Keratinocyte (primary cell): ENCODE measurements around the gene ADGRG6. TPM values are rescaled to one million over a fixed set of nuclear protein-coding genes. Genes with fewer than 3 reads are reported as not detected.
A peak's percentile ranks its signal among the peaks of the same experiment; 100 is the strongest.

Source experiments
- DNase-seq: peaks from one replicate; pipeline ENCODE4 v3.0.0-alpha.2; 2011; ENCODE audit warnings: low read depth, missing footprints, low spot score
- FAIRE-seq: peaks from 2 replicates; lab custom pipeline; 2011; peaks lifted over from hg19 to GRCh38; lab: Jason Lieb, UNC
- H2AFZ ChIP-seq: 2 replicates; pipeline ENCODE4 v1.6.0; 2012; ENCODE audit warnings: low read length, control low read depth, inconsistent platforms; ENCODE audit not compliant: control insufficient read depth
- H3K27ac ChIP-seq: 2 replicates; pipeline ENCODE4 v1.5.1; 2011; ENCODE audit warnings: low read length; ENCODE audit not compliant: control insufficient read depth, insufficient read depth
- H3K27me3 ChIP-seq: 3 replicates; pipeline ENCODE4 v1.6.0; 2011; ENCODE audit warnings: low read length; ENCODE audit not compliant: control insufficient read depth, insufficient read depth; ENCODE audit errors: extremely low read depth
- H3K36me3 ChIP-seq, 2 experiments: 2 replicates in 1 of 2; 3 replicates in 1 of 2; pipeline ENCODE4 v1.5.1; 2011; ENCODE audit warnings: low read length in 2 of 2, mild to moderate bottlenecking in 1 of 2; ENCODE audit not compliant: control insufficient read depth in 2 of 2, insufficient read depth in 2 of 2; ENCODE audit errors: extremely low read depth in 1 of 2
- H3K4me1 ChIP-seq: 3 replicates; pipeline ENCODE4 v1.5.1; 2011; ENCODE audit warnings: low read length; ENCODE audit not compliant: control insufficient read depth, insufficient read depth; ENCODE audit errors: extremely low read depth
- H3K4me2 ChIP-seq: 3 replicates; pipeline ENCODE4 v1.6.0; 2011; ENCODE audit warnings: low read depth, low read length; ENCODE audit not compliant: control insufficient read depth, insufficient read depth; ENCODE audit errors: extremely low read depth
- H3K4me3 ChIP-seq, 3 experiments: fragments of 200-600 bp in 1 of 3; sonication (generic) in 1 of 3; 2 replicates in 2 of 3; 3 replicates in 1 of 3; pipeline ENCODE4 v1.5.1; 2011 to 2016; ENCODE audit warnings: low read length in 3 of 3, mild to moderate bottlenecking in 3 of 3, control low read depth in 2 of 3, inconsistent platforms in 1 of 3, low read depth in 1 of 3, mixed read lengths in 1 of 3, mixed run types in 1 of 3, moderate library complexity in 1 of 3; ENCODE audit not compliant: control insufficient read depth in 2 of 3, insufficient read depth in 2 of 3; ENCODE audit errors: extremely low read depth in 1 of 3
- H3K79me2 ChIP-seq: 2 replicates; pipeline ENCODE4 v1.6.0; 2012; ENCODE audit warnings: low read length; ENCODE audit not compliant: control insufficient read depth, insufficient read depth
- H3K9ac ChIP-seq: 3 replicates; pipeline ENCODE4 v1.6.0; 2011; ENCODE audit warnings: low read length; ENCODE audit not compliant: control insufficient read depth, insufficient read depth; ENCODE audit errors: extremely low read depth
- H3K9me1 ChIP-seq: 3 replicates; pipeline ENCODE4 v1.6.0; 2011; ENCODE audit warnings: low read length; ENCODE audit not compliant: control insufficient read depth, insufficient read depth; ENCODE audit errors: extremely low read depth
- H3K9me3 ChIP-seq: 2 replicates; pipeline ENCODE4 v1.5.1; 2012; ENCODE audit warnings: low read depth, low read length; ENCODE audit not compliant: control insufficient read depth
- H4K20me1 ChIP-seq: 3 replicates; pipeline ENCODE4 v1.6.0; 2011; ENCODE audit warnings: low read length; ENCODE audit not compliant: control insufficient read depth, insufficient read depth; ENCODE audit errors: extremely low read depth
- EZH2 ChIP-seq: IDR thresholded peaks from one replicate; pipeline ENCODE4 v1.6.1; 2012; ENCODE audit warnings: inconsistent platforms, mild to moderate bottlenecking, low read length, moderate library complexity
- dilution Hi-C: fragments of 300-500 bp; cut with MboI; formaldehyde crosslinking; loops from one replicate; pipeline ENCODE4 v1.7.0; 2020; ENCODE audit warnings: low sequenced_read_pairs; ENCODE audit not compliant: extremely low pct_ligation_motif_present
- polyA plus RNA-seq, 5 experiments: library from polyadenylated mRNA; depleted of rRNA in 3 of 5; stranded (reverse) in 3 of 5; stranded (forward) in 1 of 5; unstranded in 1 of 5; fragments of >200 nt; gene quantifications; 1 replicate in 1 of 5; 2 replicates in 3 of 5; 3 replicates in 1 of 5; pipeline versions ENCODE4 v1.2.1 to v1.2.3, GENCODE V29; 2011 to 2012; ENCODE audit warnings: missing spikeins in 2 of 5, low read depth in 1 of 5, low replicate concordance in 1 of 5
- TF ChIP-seq, protein P1 (sequence below), 3 experiments: IDR thresholded peaks in 1 of 3; conservative IDR thresholded peaks in 1 of 3; optimal IDR thresholded peaks in 1 of 3; 2 replicates in 2 of 3; 3 replicates in 1 of 3; pipeline versions ENCODE3 to v1.5.1; 2011; ENCODE audit warnings: low read length in 3 of 3, mild to moderate bottlenecking in 3 of 3, moderate library complexity in 2 of 3, control low read depth in 1 of 3, inconsistent platforms in 1 of 3; ENCODE audit not compliant: insufficient read depth in 2 of 3; ENCODE audit errors: extremely low read depth in 1 of 3

The ADGRG6 gene
- polyA plus RNA-seq, 1 donor (not counting 4 experiments of a cell fraction or from before 2014, with no cell fraction given), result 20.1 TPM

DNA sequence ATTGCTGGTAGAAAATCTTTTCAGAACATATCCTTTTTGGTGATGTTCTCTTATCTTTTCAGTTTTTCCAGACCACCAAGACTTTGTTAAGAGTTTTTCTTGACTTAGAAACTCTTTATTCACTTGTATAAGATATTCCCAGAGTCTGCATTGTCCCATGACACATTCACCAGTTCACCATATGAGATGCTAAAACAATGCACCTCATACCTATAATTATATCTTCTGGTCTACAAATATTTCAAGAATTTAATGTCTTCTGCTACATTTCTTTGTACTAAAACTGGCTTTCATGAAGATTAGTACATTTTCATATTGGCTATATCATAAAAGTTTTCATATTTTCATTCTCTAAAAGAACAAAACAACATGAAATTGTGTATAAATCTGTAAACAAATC is 111.3 kb downstream of the ADGRG6 start:
- Histone ChIP-seq H3K27ac (peak overlapping the region; percentile 56), H3K36me3 (no peaks in the 10 kb centered on the region), H3K9me1 (no peaks in the 10 kb centered on the region), H3K4me2 (peak overlapping the region; percentile 34), H3K9ac (no peak overlapping the region), H3K79me2 (no peaks in the 10 kb centered on the region), H4K20me1 (no peaks in the 10 kb centered on the region), H3K4me1 (peaks cover 34% of the 10 kb centered on the region), H3K9me3 (no peaks in the 10 kb centered on the region), H3K27me3 (no peaks in the 10 kb centered on the region), H2AFZ (no peak overlapping the region), H3K4me3 (no peak overlapping the region)
- no peak for DNase-seq
- dilution Hi-C loops, result no loop called here
- no peak for TF ChIP-seq EZH2
- TF ChIP-seq, protein P1, sequence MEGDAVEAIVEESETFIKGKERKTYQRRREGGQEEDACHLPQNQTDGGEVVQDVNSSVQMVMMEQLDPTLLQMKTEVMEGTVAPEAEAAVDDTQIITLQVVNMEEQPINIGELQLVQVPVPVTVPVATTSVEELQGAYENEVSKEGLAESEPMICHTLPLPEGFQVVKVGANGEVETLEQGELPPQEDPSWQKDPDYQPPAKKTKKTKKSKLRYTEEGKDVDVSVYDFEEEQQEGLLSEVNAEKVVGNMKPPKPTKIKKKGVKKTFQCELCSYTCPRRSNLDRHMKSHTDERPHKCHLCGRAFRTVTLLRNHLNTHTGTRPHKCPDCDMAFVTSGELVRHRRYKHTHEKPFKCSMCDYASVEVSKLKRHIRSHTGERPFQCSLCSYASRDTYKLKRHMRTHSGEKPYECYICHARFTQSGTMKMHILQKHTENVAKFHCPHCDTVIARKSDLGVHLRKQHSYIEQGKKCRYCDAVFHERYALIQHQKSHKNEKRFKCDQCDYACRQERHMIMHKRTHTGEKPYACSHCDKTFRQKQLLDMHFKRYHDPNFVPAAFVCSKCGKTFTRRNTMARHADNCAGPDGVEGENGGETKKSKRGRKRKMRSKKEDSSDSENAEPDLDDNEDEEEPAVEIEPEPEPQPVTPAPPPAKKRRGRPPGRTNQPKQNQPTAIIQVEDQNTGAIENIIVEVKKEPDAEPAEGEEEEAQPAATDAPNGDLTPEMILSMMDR (optimal IDR thresholded peaks at IDR 0.05 in 1 of 3, IDR thresholded peaks at IDR 0.05 in 1 of 3, conservative IDR thresholded peaks at IDR 0.05 in 1 of 3; ENCODE audit: extremely low read depth in 1 of 3, insufficient read depth in 2 of 3, low read length in 3 of 3), result no peak
- no peak for FAIRE-seq

DNA sequence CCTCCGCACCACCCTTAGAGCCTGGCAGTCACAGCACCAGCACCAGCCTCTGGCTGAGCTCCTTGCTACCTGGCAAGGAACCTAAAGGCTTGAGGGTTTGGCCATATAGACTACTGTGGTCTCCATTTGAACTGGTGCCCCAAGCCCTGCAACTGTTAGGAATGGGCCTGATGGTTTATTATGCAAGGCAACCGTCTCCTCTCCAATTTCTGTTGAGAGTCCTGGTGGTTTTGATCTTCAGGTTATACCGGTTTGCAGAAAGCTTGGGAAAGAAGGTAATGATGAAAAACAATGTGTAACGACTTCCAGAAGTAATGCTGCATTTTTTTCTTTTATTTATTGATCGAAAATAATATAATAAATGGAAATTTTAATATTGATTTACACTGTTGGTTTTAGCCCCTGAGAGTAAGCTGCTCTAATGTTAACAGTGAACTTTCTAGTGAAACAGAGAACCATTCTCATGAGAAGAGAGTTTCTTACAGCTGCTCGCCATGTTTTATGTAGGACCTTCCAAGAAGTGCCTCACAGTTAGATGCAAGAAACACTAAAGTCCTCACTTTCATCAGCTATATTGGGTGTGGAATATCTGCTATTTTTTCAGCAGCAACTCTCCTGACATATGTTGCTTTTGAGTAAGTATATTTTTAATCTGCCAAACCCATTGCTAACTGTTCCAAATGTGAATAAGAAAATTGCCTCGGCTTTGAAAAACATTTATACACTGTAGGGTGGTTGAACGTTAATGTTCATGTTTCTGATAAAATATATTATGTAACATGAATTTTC is 112.8 kb downstream of the ADGRG6 start:
- dilution Hi-C loops, result no loop called here
- H3K4me2 ChIP-seq, result no peak overlapping the region
- no peaks in the 10 kb centered on the region for H3K27me3 ChIP-seq
- no peak overlapping the region for H3K4me3 ChIP-seq
- H3K9me3 ChIP-seq, result no peaks in the 10 kb centered on the region
- H3K9ac ChIP-seq, result no peak overlapping the region
- H3K4me1 ChIP-seq, result peaks cover 34% of the 10 kb centered on the region
- no peaks in the 10 kb centered on the region for H3K79me2 ChIP-seq
- H3K27ac ChIP-seq, result no peak overlapping the region
- H4K20me1 ChIP-seq, result no peaks in the 10 kb centered on the region
- no peaks in the 10 kb centered on the region for H3K9me1 ChIP-seq
- no peaks in the 10 kb centered on the region for H3K36me3 ChIP-seq
- H2AFZ ChIP-seq, result no peak overlapping the region
- DNase-seq (no peak), FAIRE-seq (peak; percentile 55)
- TF ChIP-seq, protein P1 (optimal IDR thresholded peaks at IDR 0.05 in 1 of 3, IDR thresholded peaks at IDR 0.05 in 1 of 3, conservative IDR thresholded peaks at IDR 0.05 in 1 of 3; ENCODE audit: extremely low read depth in 1 of 3, insufficient read depth in 2 of 3, low read length in 3 of 3), result no peak
- no peak for TF ChIP-seq EZH2
